ENCODE results near the gene CEACAM16. TPM values are rescaled to one million over a fixed set of nuclear protein-coding genes. Genes with fewer than 3 reads are reported as not detected.

The CEACAM16 gene
- total RNA-seq, 1 experiment from 2014 or later: not detected

DNA sequence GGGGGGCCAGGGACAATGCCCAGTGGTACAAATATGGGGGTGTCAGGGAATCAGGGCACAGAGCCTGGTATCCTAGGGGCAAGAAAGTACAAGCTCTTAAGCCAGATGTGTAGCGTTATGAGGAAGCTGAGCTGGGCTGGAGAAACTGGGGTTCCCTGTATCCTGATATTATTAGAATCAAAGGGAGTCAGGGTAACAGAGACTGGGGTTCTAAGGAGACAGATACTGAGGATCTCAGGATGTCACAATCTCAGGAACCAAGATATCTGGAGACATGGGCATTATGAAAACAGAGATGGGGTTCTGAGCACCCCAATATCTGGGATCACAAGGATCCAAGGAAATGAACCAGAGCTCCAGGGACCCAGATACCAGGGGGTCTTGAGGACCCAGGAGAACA lies 50.3 kb downstream of the CEACAM16 start:
- Histone ChIP-seq H3F3A (ENCODE audit: insufficient read depth, low read depth) (peaks cover 42% of the 10 kb centered on the region), H2AFZ (no peak overlapping the region), H3K4me2 (peak overlapping the region; percentile 86), H3K9me3 (ENCODE audit: insufficient read depth, low read depth) (no peaks in the 10 kb centered on the region), H3K36me3 (ENCODE audit: low read depth) (peaks cover 17% of the 10 kb centered on the region), H3K4me3 (peak overlapping the region; percentile 78), H3K27ac (0 out of 2 replicates have a peak overlapping the region, but pooled peaks have one; percentile 45), H3K4me1 (replicated peaks; ENCODE audit: insufficient read depth) (peaks cover 67% of the 10 kb centered on the region), H3K79me2 (ENCODE audit: low read depth) (peaks cover 28% of the 10 kb centered on the region), H3K9me2 (ENCODE audit: insufficient read depth) (no peaks in the 10 kb centered on the region), H3K27me3 (ENCODE audit: insufficient read depth, low read depth) (no peaks in the 10 kb centered on the region), H4K20me1 (ENCODE audit: insufficient read depth) (no peaks in the 10 kb centered on the region)
- TSS peak; percentile 33 for BruUV-seq (replicated peaks)
- ChIA-PET POLR2A (ENCODE audit: unreplicated experiment) (interaction anchor here (0.6 kb wide), 1 partner anchor 147 kb away, joined by 16 read pairs; no protein-coding TSS in a partner anchor), CTCF (interaction anchor here (0.7 to 1.2 kb wide), 3 partner anchors 22 to 78 kb away, joined by 4 to 10 read pairs (median 9); no protein-coding TSS in a partner anchor)
- DNase-seq: no peak
- TF ChIP-seq, protein P1, sequence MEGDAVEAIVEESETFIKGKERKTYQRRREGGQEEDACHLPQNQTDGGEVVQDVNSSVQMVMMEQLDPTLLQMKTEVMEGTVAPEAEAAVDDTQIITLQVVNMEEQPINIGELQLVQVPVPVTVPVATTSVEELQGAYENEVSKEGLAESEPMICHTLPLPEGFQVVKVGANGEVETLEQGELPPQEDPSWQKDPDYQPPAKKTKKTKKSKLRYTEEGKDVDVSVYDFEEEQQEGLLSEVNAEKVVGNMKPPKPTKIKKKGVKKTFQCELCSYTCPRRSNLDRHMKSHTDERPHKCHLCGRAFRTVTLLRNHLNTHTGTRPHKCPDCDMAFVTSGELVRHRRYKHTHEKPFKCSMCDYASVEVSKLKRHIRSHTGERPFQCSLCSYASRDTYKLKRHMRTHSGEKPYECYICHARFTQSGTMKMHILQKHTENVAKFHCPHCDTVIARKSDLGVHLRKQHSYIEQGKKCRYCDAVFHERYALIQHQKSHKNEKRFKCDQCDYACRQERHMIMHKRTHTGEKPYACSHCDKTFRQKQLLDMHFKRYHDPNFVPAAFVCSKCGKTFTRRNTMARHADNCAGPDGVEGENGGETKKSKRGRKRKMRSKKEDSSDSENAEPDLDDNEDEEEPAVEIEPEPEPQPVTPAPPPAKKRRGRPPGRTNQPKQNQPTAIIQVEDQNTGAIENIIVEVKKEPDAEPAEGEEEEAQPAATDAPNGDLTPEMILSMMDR (conservative IDR thresholded peaks at IDR 0.05): no peak
- TF ChIP-seq EZH2 (IDR thresholded peaks at IDR 0.05; ENCODE audit: low read depth): no peak
- intact Hi-C loops (cut with micrococcal nuclease; ENCODE audit: unreplicated experiment): loop anchor here (2.0 kb wide), 1 partner anchor 22 kb away; no protein-coding TSS in a partner anchor

DNA sequence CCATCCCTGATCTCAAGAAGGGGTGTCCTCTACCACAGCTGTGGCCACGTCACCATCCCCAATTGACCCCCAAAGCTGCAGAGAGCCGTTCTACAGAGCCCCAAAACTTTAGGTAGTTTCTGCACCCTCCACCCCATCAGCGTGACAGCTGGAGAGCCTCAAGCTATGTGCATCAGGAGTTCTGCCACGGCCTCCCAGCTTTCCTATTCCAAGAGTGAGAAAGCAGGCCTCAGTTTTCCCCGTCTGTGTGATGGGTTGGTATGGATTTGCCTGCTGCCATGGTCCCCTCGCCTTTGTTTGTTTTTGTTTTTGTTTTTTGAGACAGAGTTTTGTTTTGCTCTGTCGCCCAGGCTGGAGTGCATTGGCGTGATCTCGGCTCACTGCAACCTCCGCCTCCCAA lies 51.0 kb downstream of the CEACAM16 start:
- Histone ChIP-seq H3K4me2 (peak overlapping the region; percentile 86), H3K9me3 (ENCODE audit: insufficient read depth, low read depth) (no peaks in the 10 kb centered on the region), H3K9me2 (ENCODE audit: insufficient read depth) (no peaks in the 10 kb centered on the region), H3F3A (ENCODE audit: insufficient read depth, low read depth) (peaks cover 36% of the 10 kb centered on the region), H3K27ac (no peak overlapping the region), H2AFZ (no peak overlapping the region), H3K4me3 (peak overlapping the region; percentile 78; the same call in 1 of the 2 replicates), H3K4me1 (replicated peaks; ENCODE audit: insufficient read depth) (peaks cover 68% of the 10 kb centered on the region), H3K79me2 (ENCODE audit: low read depth) (peaks cover 33% of the 10 kb centered on the region), H4K20me1 (ENCODE audit: insufficient read depth) (no peaks in the 10 kb centered on the region), H3K36me3 (ENCODE audit: low read depth) (peaks cover 17% of the 10 kb centered on the region), H3K27me3 (ENCODE audit: insufficient read depth, low read depth) (no peaks in the 10 kb centered on the region)
- TF ChIP-seq, protein P1 (conservative IDR thresholded peaks at IDR 0.05): no peak
- no peak for TF ChIP-seq EZH2 (IDR thresholded peaks at IDR 0.05; ENCODE audit: low read depth)
- ChIA-PET POLR2A (ENCODE audit: unreplicated experiment) (no interaction called here), CTCF (interaction anchor here (0.9 kb wide), 1 partner anchor 26 kb away, joined by 4 read pairs; no protein-coding TSS in a partner anchor)
- intact Hi-C loops (cut with micrococcal nuclease; ENCODE audit: unreplicated experiment): loop anchor here (2.0 kb wide), 1 partner anchor 21 kb away; no protein-coding TSS in a partner anchor
- BruUV-seq (replicated peaks): no TSS peak
- no peak for DNase-seq

DNA sequence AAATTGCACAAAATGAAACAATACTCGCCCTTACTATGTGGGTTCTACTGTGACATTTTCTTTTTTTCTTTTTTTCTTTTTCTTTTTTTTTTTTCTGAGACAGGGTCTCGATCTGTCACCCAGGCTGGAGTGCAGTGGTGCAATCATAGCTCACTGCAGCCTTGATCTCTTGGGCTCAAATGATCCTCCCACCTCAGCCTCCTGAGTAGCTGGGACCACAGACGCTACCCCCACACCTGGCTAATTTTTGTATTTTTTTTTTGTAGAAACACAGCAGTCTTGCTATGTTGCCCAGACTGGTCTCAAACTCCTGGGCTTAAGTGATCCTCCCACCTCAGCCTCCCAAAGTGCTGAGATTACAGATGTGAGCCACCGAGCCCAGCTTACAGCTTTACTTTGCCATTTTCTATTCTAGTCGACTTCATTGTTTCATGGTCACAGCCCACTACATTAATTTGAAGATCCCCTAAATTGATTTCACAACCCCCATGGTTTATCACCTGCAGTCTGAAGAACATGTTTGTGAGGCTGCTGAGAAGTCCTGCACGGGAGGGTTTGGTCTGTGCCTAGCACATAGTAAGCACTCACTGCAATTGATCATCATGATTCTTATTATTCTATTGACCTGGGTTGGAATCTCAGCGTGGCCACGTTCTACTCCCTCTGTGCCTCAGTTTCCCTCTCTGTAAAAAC lies 53.3 kb downstream of the CEACAM16 start:
- intact Hi-C loops (cut with micrococcal nuclease; ENCODE audit: unreplicated experiment): no loop called here
- Histone ChIP-seq H3F3A (ENCODE audit: insufficient read depth, low read depth) (peaks cover 38% of the 10 kb centered on the region), H3K27me3 (ENCODE audit: insufficient read depth, low read depth) (no peaks in the 10 kb centered on the region), H4K20me1 (ENCODE audit: insufficient read depth) (no peaks in the 10 kb centered on the region), H3K79me2 (ENCODE audit: low read depth) (peaks cover 39% of the 10 kb centered on the region), H3K4me1 (replicated peaks; ENCODE audit: insufficient read depth) (peaks cover 54% of the 10 kb centered on the region), H3K4me2 (peak overlapping the region; percentile 75), H2AFZ (no peak overlapping the region), H3K9me2 (ENCODE audit: insufficient read depth) (no peaks in the 10 kb centered on the region), H3K9me3 (ENCODE audit: insufficient read depth, low read depth) (no peaks in the 10 kb centered on the region), H3K4me3 (no peak overlapping the region), H3K36me3 (ENCODE audit: low read depth) (peaks cover 17% of the 10 kb centered on the region), H3K27ac (peak overlapping the region; percentile 16; the same call in 1 of the 2 replicates)
- CTCF ChIA-PET: interaction anchor here (0.6 to 1.0 kb wide), 2 partner anchors 23 to 28 kb away, joined by 3 to 13 read pairs; no protein-coding TSS in a partner anchor
- DNase-seq: no peak
- no TSS peak for BruUV-seq (replicated peaks)
- POLR2A ChIA-PET (ENCODE audit: unreplicated experiment): interaction anchor here (0.6 kb wide), 1 partner anchor 864 kb away, joined by 7 read pairs; no protein-coding TSS in a partner anchor
- TF ChIP-seq EZH2 (IDR thresholded peaks at IDR 0.05; ENCODE audit: low read depth): no peak
- TF ChIP-seq, protein P1 (conservative IDR thresholded peaks at IDR 0.05): no peak
